HepG2 (cell line): ENCODE data around the gene ZNF771. TPM values are rescaled to one million over a fixed set of nuclear protein-coding genes. Genes with fewer than 3 reads are reported as not detected.

Experiments used
- ATAC-seq: fragments of 200-7000 bp; cut with Tn5 transposase; 3 replicates; pipeline ENCODE4 v1.9.1; 2020; ENCODE audit warnings: mild to moderate bottlenecking, moderate library complexity
- BruUV-seq: library from RNA; stranded (reverse); fragments of 400-500 nt; replicated peaks from 2 replicates; lab custom pipeline; 2021; lab: Mats Ljungman, UMichigan
- CTCF ChIA-PET: fragments of 300-600 bp; formaldehyde crosslinking; extraction: SDS; loops from one replicate; lab custom pipeline; 2021; ENCODE audit warnings: low total read pairs, inconsistent platforms, low intra/inter-chr PET ratio; lab: Yijun Ruan, JAX
- POLR2A ChIA-PET: fragments of 350-600 bp; sonication (Branson Sonifier 250); formaldehyde crosslinking; loops from one replicate; lab custom pipeline; 2020; ENCODE audit warnings: antibody characterized with exemption, inconsistent platforms; lab: Yijun Ruan, JAX
- DNase-seq: peaks from one replicate; pipeline ENCODE4 v3.0.0-alpha.2; 2015; ENCODE audit warnings: low spot score
- FAIRE-seq: peaks from 3 replicates; lab custom pipeline; 2011; peaks lifted over from hg19 to GRCh38; lab: Jason Lieb, UNC
- H2AFZ ChIP-seq: one replicate; pipeline ENCODE4 v1.6.1; 2011; ENCODE audit warnings: low read length, inconsistent platforms
- H3K27ac ChIP-seq: fragments of 300-600 bp; 3 replicates; pipeline ENCODE4 v1.8.0; 2011; ENCODE audit warnings: mixed run types, mild to moderate bottlenecking, mixed read lengths, low read length, inconsistent platforms; ENCODE audit not compliant: insufficient read depth; ENCODE audit errors: extremely low read length
- H3K27me3 ChIP-seq, 2 experiments: fragments of 200-600 bp in 1 of 2; 2 replicates in 1 of 2; 3 replicates in 1 of 2; pipeline versions ENCODE4 v1.6.0 to v1.8.0; 2011; ENCODE audit warnings: low read length in 2 of 2, mild to moderate bottlenecking in 2 of 2, moderate library complexity in 2 of 2, inconsistent platforms in 1 of 2; ENCODE audit not compliant: insufficient read depth in 2 of 2, control insufficient read depth in 1 of 2
- H3K36me3 ChIP-seq, 2 experiments: fragments of 200-600 bp in 1 of 2; replicated peaks in 1 of 2; 2 replicates in 1 of 2; 3 replicates in 1 of 2; pipeline versions ENCODE4 v1.5.1 to v1.8.0; 2011; ENCODE audit warnings: low read length in 2 of 2, inconsistent platforms in 1 of 2; ENCODE audit not compliant: insufficient read depth in 2 of 2, control insufficient read depth in 1 of 2
- H3K4me1 ChIP-seq: 2 replicates; pipeline ENCODE4 v1.5.1; 2012; ENCODE audit warnings: low read length, inconsistent platforms; ENCODE audit not compliant: insufficient read depth
- H3K4me2 ChIP-seq: 2 replicates; pipeline ENCODE4 v1.6.0; 2011; ENCODE audit warnings: low read depth, low read length, inconsistent platforms
- H3K4me3 ChIP-seq, 3 experiments: fragments of 200-600 bp in 1 of 3; sonication (generic), shearing (Covaris generic) in 1 of 3; replicated peaks in 1 of 3; 2 replicates each; pipeline ENCODE4 v1.5.1; 2011 to 2016; ENCODE audit warnings: low read length in 3 of 3, inconsistent platforms in 2 of 3, low read depth in 2 of 3, mild to moderate bottlenecking in 2 of 3, control low read depth in 1 of 3, mixed read lengths in 1 of 3; ENCODE audit not compliant: insufficient read depth in 1 of 3
- H3K79me2 ChIP-seq: one replicate; pipeline ENCODE4 v1.6.1; 2011; ENCODE audit warnings: low read length, inconsistent platforms; ENCODE audit not compliant: insufficient read depth
- H3K9ac ChIP-seq: 2 replicates; pipeline ENCODE4 v1.6.0; 2011; ENCODE audit warnings: mild to moderate bottlenecking, low read depth, low read length, inconsistent platforms; ENCODE audit not compliant: insufficient read depth
- H3K9me3 ChIP-seq: 2 replicates; pipeline ENCODE4 v1.5.1; 2012; ENCODE audit warnings: mild to moderate bottlenecking, low read length
- H4K20me1 ChIP-seq: 2 replicates; pipeline ENCODE4 v1.6.0; 2011; ENCODE audit warnings: inconsistent platforms, mild to moderate bottlenecking, low read length, moderate library complexity; ENCODE audit not compliant: insufficient read depth
- CHD2 ChIP-seq: IDR thresholded peaks from 2 replicates; pipeline ENCODE4 v1.6.1; 2011; ENCODE audit warnings: low read depth, low read length, improper control_type of control experiment
- CHD4 ChIP-seq: fragments of 200-600 bp; sonication (generic); IDR thresholded peaks from 2 replicates; pipeline ENCODE4 v1.7.0; 2017; ENCODE audit warnings: mild to moderate bottlenecking, low read length, borderline replicate concordance
- HOXA3 ChIP-seq: sonication (generic); formaldehyde crosslinking; IDR thresholded peaks from 2 replicates; pipeline ENCODE4 v1.5.0; 2020; ENCODE audit warnings: missing genetic modification reagents
- NR1H2 ChIP-seq: sonication (generic); formaldehyde crosslinking; IDR thresholded peaks from 2 replicates; pipeline ENCODE4 v1.8.1; 2022; ENCODE audit warnings: low read depth, missing genetic modification reagents, borderline replicate concordance
- NR2F1 ChIP-seq, 2 experiments: fragments of 450-650 bp in 1 of 2; formaldehyde crosslinking in 1 of 2; IDR thresholded peaks; 2 replicates each; pipeline versions ENCODE4 v1.5.0 to v1.6.1; 2016 to 2020; ENCODE audit warnings: mild to moderate bottlenecking in 1 of 2, missing compliant biosample characterization in 1 of 2, missing genetic modification reagents in 1 of 2, moderate library complexity in 1 of 2
- SALL2 ChIP-seq: sonication (generic); formaldehyde crosslinking; IDR thresholded peaks from 2 replicates; pipeline ENCODE4 v1.8.1; 2023; ENCODE audit warnings: mild to moderate bottlenecking, missing genetic modification reagents, inconsistent platforms
- SNRNP70 ChIP-seq: fragments of 200-400 bp; formaldehyde crosslinking; IDR thresholded peaks from 2 replicates; pipeline ENCODE4 v1.6.1; 2017; ENCODE audit warnings: mild to moderate bottlenecking, low read depth, low read length, moderate library complexity
- SRY ChIP-seq: sonication (generic); formaldehyde crosslinking; IDR thresholded peaks from 2 replicates; pipeline ENCODE4 v1.8.0; 2022; ENCODE audit warnings: mild to moderate bottlenecking, missing genetic modification reagents
- TARDBP ChIP-seq: sonication (generic); formaldehyde crosslinking; IDR thresholded peaks from 2 replicates; pipeline ENCODE4 v1.8.0; 2022; ENCODE audit warnings: mild to moderate bottlenecking, missing genetic modification reagents
- ZFP36L2 ChIP-seq: sonication (generic); formaldehyde crosslinking; IDR thresholded peaks from 2 replicates; pipeline ENCODE4 v1.4.0; 2020; ENCODE audit warnings: missing genetic modification reagents
- ZMAT3 ChIP-seq: sonication (generic); formaldehyde crosslinking; conservative IDR thresholded peaks from 2 replicates; pipeline ENCODE4 v1.7.0; 2021; ENCODE audit warnings: missing genetic modification reagents
- WGBS: methylation state at CpG from one replicate; pipeline ENCODE4 v1.1.6; 2017; ENCODE audit warnings: low lambda C conversion rate; 5-methylcytosine and 5-hydroxymethylcytosine counted together
- in situ Hi-C: cut with HindIII; loops from 2 replicates; pipeline ENCODE4 v1.10.0; 2017; ENCODE audit warnings: low pct_unique_long_range_greater_than_20kb; ENCODE audit not compliant: extremely low pct_ligation_motif_present
- intact Hi-C: fragments of 100-400 bp; cut with micrococcal nuclease; formaldehyde crosslinking; loops from one replicate; pipeline ENCODE4 v1.10.0; 2022; ENCODE audit not compliant: unreplicated experiment
- polyA plus RNA-seq, 8 experiments: library from polyadenylated mRNA; depleted of rRNA in 3 of 8; stranded (reverse) in 7 of 8; unstranded in 1 of 8; fragments of >200 nt; fragmentation: Illumina TruSeq in 4 of 8; extraction: Trizol in 4 of 8; gene quantifications; 2 replicates each; pipeline versions ENCODE4 v1.2.1 to v1.2.3, GENCODE V29; 2011 to 2016; ENCODE audit warnings: low read depth in 4 of 8, missing spikeins in 1 of 8, mixed read lengths in 1 of 8; ENCODE audit not compliant: insufficient read depth in 1 of 8
- total RNA-seq, 5 experiments: library from RNA; depleted of rRNA; stranded (reverse); fragments of >200 nt; fragmentation: Illumina TruSeq; extraction: Trizol; gene quantifications; 2 replicates each; pipeline ENCODE4 v1.2.3, GENCODE V29; 2016; ENCODE audit warnings: low read depth in 1 of 5
- TF ChIP-seq, protein P1 (sequence below): sonication (generic); formaldehyde crosslinking; conservative IDR thresholded peaks from 2 replicates; pipeline ENCODE4 v1.4.0; 2020; ENCODE audit warnings: missing genetic modification reagents
- TF ChIP-seq, protein P2 (sequence below): IDR thresholded peaks from 2 replicates; pipeline ENCODE4 v1.6.1; 2016; ENCODE audit warnings: control low read depth
- TF ChIP-seq, protein P3 (sequence below): sonication (generic); formaldehyde crosslinking; IDR thresholded peaks from 2 replicates; pipeline ENCODE4 v1.5.1; 2020; ENCODE audit warnings: missing genetic modification reagents, mild to moderate bottlenecking, borderline replicate concordance
- TF ChIP-seq, protein P4 (sequence below): sonication (generic); formaldehyde crosslinking; IDR thresholded peaks from 2 replicates; pipeline ENCODE4 v1.4.0; 2020; ENCODE audit warnings: mild to moderate bottlenecking, missing genetic modification reagents
- TF ChIP-seq, protein P5 (sequence below): sonication (generic); formaldehyde crosslinking; IDR thresholded peaks from 2 replicates; pipeline ENCODE4 v1.4.0; 2020; ENCODE audit warnings: missing genetic modification reagents

ZNF771 gene
- total and polyA plus RNA-seq, 2 of the 13 experiments (the other 11 are each of a cell fraction or from before 2014, with no cell fraction given), result 5.0 to 11.8 TPM

DNA sequence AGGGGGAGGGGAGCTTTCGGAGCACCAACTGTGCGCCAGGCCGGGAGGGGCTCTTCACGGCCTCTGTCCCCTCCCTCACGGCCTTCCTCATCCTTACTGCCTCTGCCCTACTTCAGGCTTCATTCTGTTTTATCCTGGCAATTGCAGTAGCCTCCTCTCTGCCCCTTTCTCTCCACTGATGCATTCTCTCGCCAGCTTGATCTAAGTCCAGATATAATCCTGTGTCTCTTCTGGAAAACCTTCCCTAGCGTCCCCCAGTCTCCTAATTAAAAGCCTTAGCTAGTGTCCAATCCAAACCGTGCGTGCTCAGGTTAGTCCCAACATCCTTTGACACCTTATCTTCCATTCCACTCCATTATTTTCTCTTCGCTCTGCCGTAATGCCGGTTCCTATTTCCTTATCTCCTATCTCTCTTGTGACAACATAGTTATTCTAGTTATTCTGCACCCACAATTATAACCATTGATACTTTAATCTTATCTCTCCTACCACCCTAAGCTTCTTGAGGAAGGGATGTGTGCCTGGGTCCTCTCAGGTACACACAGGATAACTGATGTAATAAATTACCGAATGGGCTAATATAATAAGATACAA, 11.3 kb upstream of the ZNF771 start:
- peak; percentile 21 for FAIRE-seq
- BruUV-seq, result TSS peak; percentile 63
- H3K27me3 ChIP-seq, result no peaks in the 10 kb centered on the region
- no peaks in the 10 kb centered on the region for H3K9me3 ChIP-seq
- H4K20me1 ChIP-seq, result no peaks in the 10 kb centered on the region; the same call in 1 of the 2 replicates
- no peak for ATAC-seq
- peaks cover 3 to 17% of the 10 kb centered on the region in 2 experiments; a peak in 4 of 5 replicates for H3K36me3 ChIP-seq
- H2AFZ ChIP-seq, result no peak overlapping the region
- CTCF ChIA-PET, result interaction anchor here (0.8 to 2.6 kb wide), 4 partner anchors 11 to 233 kb away, joined by 3 to 20 read pairs (median 4); partner anchors contain the start of genes DCTPP1 and ZNF771
- in situ Hi-C loops (no loop called here), intact Hi-C loops (loop anchor here (1.0 kb wide), 4 partner anchors 13 to 41 kb away; partner anchors contain the start of gene CD2BP2)
- 14% methylated on average over 12 of the region's 13 CpGs for WGBS
- H3K79me2 ChIP-seq, result peaks cover 17% of the 10 kb centered on the region
- POLR2A ChIA-PET, result interaction anchor here (1.3 to 3.3 kb wide), 10 partner anchors 8 to 263 kb away, joined by 4 to 70 read pairs (median 12); partner anchors contain the start of genes CD2BP2, DCTPP1, FBRS and SEPTIN1
- H3K27ac ChIP-seq, result peak overlapping the region; percentile 73
- H3K4me1 ChIP-seq, result peaks cover 40% of the 10 kb centered on the region
- peak overlapping the region; percentile 78 for H3K9ac ChIP-seq
- H3K4me3 ChIP-seq, result peak overlapping the region; percentile 75 to 93 (median 75)
- DNase-seq, result no peak
- peak overlapping the region; percentile 99 for H3K4me2 ChIP-seq
- no peak for TF ChIP-seq ZFP36L2
- TF ChIP-seq NR2F1 (CRISPR knock-in tag; IDR thresholded peaks at IDR 0.05), result no peak
- TF ChIP-seq, protein P1, sequence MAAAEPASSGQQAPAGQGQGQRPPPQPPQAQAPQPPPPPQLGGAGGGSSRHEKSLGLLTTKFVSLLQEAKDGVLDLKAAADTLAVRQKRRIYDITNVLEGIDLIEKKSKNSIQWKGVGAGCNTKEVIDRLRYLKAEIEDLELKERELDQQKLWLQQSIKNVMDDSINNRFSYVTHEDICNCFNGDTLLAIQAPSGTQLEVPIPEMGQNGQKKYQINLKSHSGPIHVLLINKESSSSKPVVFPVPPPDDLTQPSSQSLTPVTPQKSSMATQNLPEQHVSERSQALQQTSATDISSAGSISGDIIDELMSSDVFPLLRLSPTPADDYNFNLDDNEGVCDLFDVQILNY (CRISPR knock-in tag), result no peak
- TF ChIP-seq NR1H2 (CRISPR knock-in tag), result peak; percentile 7; the same call in 1 of the 2 replicates
- TF ChIP-seq, protein P2, sequence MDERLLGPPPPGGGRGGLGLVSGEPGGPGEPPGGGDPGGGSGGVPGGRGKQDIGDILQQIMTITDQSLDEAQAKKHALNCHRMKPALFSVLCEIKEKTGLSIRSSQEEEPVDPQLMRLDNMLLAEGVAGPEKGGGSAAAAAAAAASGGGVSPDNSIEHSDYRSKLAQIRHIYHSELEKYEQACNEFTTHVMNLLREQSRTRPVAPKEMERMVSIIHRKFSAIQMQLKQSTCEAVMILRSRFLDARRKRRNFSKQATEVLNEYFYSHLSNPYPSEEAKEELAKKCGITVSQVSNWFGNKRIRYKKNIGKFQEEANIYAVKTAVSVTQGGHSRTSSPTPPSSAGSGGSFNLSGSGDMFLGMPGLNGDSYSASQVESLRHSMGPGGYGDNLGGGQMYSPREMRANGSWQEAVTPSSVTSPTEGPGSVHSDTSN, result no peak
- no peak for TF ChIP-seq TARDBP (CRISPR knock-in tag)
- TF ChIP-seq SALL2, result no peak
- no peak for TF ChIP-seq SNRNP70
- TF ChIP-seq, protein P3, sequence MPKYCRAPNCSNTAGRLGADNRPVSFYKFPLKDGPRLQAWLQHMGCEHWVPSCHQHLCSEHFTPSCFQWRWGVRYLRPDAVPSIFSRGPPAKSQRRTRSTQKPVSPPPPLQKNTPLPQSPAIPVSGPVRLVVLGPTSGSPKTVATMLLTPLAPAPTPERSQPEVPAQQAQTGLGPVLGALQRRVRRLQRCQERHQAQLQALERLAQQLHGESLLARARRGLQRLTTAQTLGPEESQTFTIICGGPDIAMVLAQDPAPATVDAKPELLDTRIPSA (CRISPR knock-in tag), result no peak
- TF ChIP-seq SRY (CRISPR knock-in tag), result no peak
- TF ChIP-seq, protein P4, sequence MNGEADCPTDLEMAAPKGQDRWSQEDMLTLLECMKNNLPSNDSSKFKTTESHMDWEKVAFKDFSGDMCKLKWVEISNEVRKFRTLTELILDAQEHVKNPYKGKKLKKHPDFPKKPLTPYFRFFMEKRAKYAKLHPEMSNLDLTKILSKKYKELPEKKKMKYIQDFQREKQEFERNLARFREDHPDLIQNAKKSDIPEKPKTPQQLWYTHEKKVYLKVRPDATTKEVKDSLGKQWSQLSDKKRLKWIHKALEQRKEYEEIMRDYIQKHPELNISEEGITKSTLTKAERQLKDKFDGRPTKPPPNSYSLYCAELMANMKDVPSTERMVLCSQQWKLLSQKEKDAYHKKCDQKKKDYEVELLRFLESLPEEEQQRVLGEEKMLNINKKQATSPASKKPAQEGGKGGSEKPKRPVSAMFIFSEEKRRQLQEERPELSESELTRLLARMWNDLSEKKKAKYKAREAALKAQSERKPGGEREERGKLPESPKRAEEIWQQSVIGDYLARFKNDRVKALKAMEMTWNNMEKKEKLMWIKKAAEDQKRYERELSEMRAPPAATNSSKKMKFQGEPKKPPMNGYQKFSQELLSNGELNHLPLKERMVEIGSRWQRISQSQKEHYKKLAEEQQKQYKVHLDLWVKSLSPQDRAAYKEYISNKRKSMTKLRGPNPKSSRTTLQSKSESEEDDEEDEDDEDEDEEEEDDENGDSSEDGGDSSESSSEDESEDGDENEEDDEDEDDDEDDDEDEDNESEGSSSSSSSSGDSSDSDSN (CRISPR knock-in tag), result no peak
- TF ChIP-seq HOXA3 (CRISPR knock-in tag), result no peak; the same call in 1 of the 2 replicates
- TF ChIP-seq CHD4, result no peak
- TF ChIP-seq, protein P5, sequence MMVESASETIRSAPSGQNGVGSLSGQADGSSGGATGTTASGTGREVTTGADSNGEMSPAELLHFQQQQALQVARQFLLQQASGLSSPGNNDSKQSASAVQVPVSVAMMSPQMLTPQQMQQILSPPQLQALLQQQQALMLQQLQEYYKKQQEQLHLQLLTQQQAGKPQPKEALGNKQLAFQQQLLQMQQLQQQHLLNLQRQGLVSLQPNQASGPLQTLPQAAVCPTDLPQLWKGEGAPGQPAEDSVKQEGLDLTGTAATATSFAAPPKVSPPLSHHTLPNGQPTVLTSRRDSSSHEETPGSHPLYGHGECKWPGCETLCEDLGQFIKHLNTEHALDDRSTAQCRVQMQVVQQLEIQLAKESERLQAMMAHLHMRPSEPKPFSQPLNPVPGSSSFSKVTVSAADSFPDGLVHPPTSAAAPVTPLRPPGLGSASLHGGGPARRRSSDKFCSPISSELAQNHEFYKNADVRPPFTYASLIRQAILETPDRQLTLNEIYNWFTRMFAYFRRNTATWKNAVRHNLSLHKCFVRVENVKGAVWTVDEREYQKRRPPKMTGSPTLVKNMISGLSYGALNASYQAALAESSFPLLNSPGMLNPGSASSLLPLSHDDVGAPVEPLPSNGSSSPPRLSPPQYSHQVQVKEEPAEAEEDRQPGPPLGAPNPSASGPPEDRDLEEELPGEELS (CRISPR knock-in tag), result 0 out of 2 replicates have a peak, but pooled peaks have one; percentile 15
- no peak for TF ChIP-seq ZMAT3 (CRISPR knock-in tag)
- TF ChIP-seq CHD2, result no peak
